Stimulated activated CD4-positive, alpha-beta T cell treated with anti-CD3 and anti-CD28 coated beads, Interleukin-4, amount 100 ng/mL, for 48 hours (primary cell): Measurements from ENCODE around the gene SLAMF7.
"Not testable (repeated sequence)": the region's sequence is repeated elsewhere in the genome, so short reads cannot be mapped to it uniquely, and the experiment has no call there.

Source experiments
- DNase-seq, 2 donors: peaks; one replicate each; pipeline ENCODE4 v3.0.0-alpha.2; 2020; ENCODE audit warnings: low read depth in 2 of 2

SLAMF7 gene

GRCh38 chr1:160739098-160739511 lies at the start of gene SLAMF7:
SLAMF7 (plus strand) TSS chr1:160739247; CDS start chr1:160739302, 55 bp downstream.
- DNase-seq, result no peak

- not testable (repeated sequence) for DNase-seq
Measured at GRCh38 chr1:160692390-160692789, 46.7 kb upstream of the SLAMF7 start.

GRCh38 chr1:160702100-160702499 lies 36.9 kb upstream of the SLAMF7 start:
- DNase-seq, result no peak

- no peak for DNase-seq
Measured at GRCh38 chr1:160704250-160704649, 34.8 kb upstream of the SLAMF7 start.

- DNase-seq, result not testable (repeated sequence)
Measured at GRCh38 chr1:160705212-160705621, 33.8 kb upstream of the SLAMF7 start.

- DNase-seq, result no peak
Measured at GRCh38 chr1:160705742-160706141, 33.3 kb upstream of the SLAMF7 start.

GRCh38 chr1:160706526-160707235 lies 32.4 kb upstream of the SLAMF7 start:
- DNase-seq, result no peak

GRCh38 chr1:160707236-160708064 lies 31.6 kb upstream of the SLAMF7 start:
- no peak for DNase-seq

- no peak for DNase-seq
Measured at GRCh38 chr1:160708118-160708517, 30.9 kb upstream of the SLAMF7 start.

GRCh38 chr1:160708801-160709200 lies 30.2 kb upstream of the SLAMF7 start:
- DNase-seq, result no peak

- DNase-seq, result no peak
Measured at GRCh38 chr1:160709715-160710114, 29.3 kb upstream of the SLAMF7 start.

GRCh38 chr1:160710517-160711252 lies 28.4 kb upstream of the SLAMF7 start:
- no peak for DNase-seq

- no peak for DNase-seq
Measured at GRCh38 chr1:160711276-160711601, 27.8 kb upstream of the SLAMF7 start.

- DNase-seq, result peak in 1 of 2 donors; percentile 36
Measured at GRCh38 chr1:160711602-160712311, 27.3 kb upstream of the SLAMF7 start, which contains the start of gene CD48. CD48 (minus strand) TSS chr1:160711822; CDS start chr1:160711763, 59 bp downstream.

- not testable (repeated sequence) for DNase-seq
Measured at GRCh38 chr1:160712525-160713080, 26.4 kb upstream of the SLAMF7 start.

GRCh38 chr1:160713161-160713560 lies 25.9 kb upstream of the SLAMF7 start:
- no peak for DNase-seq

GRCh38 chr1:160714034-160714648 lies 24.9 kb upstream of the SLAMF7 start:
- not testable (repeated sequence) for DNase-seq

GRCh38 chr1:160716013-160716412 lies 23.0 kb upstream of the SLAMF7 start:
- DNase-seq, result no peak

GRCh38 chr1:160717306-160717705 lies 21.7 kb upstream of the SLAMF7 start:
- no peak for DNase-seq

- no peak for DNase-seq
Measured at GRCh38 chr1:160718210-160718609, 20.8 kb upstream of the SLAMF7 start.
